Ishikawa (cell line): ENCODE measurements around the gene SLC8A1.

Experiments
- CEBPB ChIP-seq: IDR thresholded peaks from 2 replicates; pipeline ENCODE4 v1.6.1; 2012
- CREB1 ChIP-seq: IDR thresholded peaks from 2 replicates; pipeline ENCODE4 v1.6.1; 2012; ENCODE audit warnings: low read depth
- EGR1 ChIP-seq: IDR thresholded peaks from 2 replicates; pipeline ENCODE4 v1.6.1; 2012
- EP300 ChIP-seq: IDR thresholded peaks from 2 replicates; pipeline ENCODE4 v1.6.1; 2012; ENCODE audit warnings: borderline replicate concordance
- FOXM1 ChIP-seq: IDR thresholded peaks from 2 replicates; pipeline ENCODE4 v1.6.1; 2012; ENCODE audit warnings: low read depth, borderline replicate concordance
- NFIC ChIP-seq: IDR thresholded peaks from 2 replicates; pipeline ENCODE4 v1.6.1; 2012
- RAD21 ChIP-seq: IDR thresholded peaks from 2 replicates; pipeline ENCODE4 v1.6.1; 2012; ENCODE audit warnings: low read depth
- REST ChIP-seq: IDR thresholded peaks from 2 replicates; pipeline ENCODE4 v1.6.1; 2012; ENCODE audit warnings: low read depth, mild to moderate bottlenecking
- TAF1 ChIP-seq: IDR thresholded peaks from 2 replicates; pipeline ENCODE4 v1.6.1; 2012; ENCODE audit warnings: low read depth, mild to moderate bottlenecking
- TCF12 ChIP-seq: IDR thresholded peaks from 2 replicates; pipeline ENCODE4 v1.6.1; 2012; ENCODE audit warnings: low read depth
- TEAD4 ChIP-seq: IDR thresholded peaks from 2 replicates; pipeline ENCODE4 v1.6.1; 2012
- USF1 ChIP-seq: IDR thresholded peaks from 2 replicates; pipeline ENCODE4 v1.6.1; 2012
- YY1 ChIP-seq: IDR thresholded peaks from 2 replicates; pipeline ENCODE4 v1.6.1; 2012; ENCODE audit warnings: low read depth
- ZBTB7A ChIP-seq: IDR thresholded peaks from 2 replicates; pipeline ENCODE4 v1.6.1; 2012; ENCODE audit warnings: low read depth
- TF ChIP-seq, protein P1 (sequence below): IDR thresholded peaks from 2 replicates; pipeline ENCODE4 v1.6.1; 2012

Gene SLC8A1

GRCh38 chr2:40317761-40318160, 134.1 kb downstream of the SLC8A1 start:
- TF ChIP-seq TAF1 (no peak), RAD21 (no peak), FOXM1 (no peak)

- no peak for TF ChIP-seq RAD21
- TF ChIP-seq ZBTB7A, result no peak
- TF ChIP-seq FOXM1, result no peak
- TF ChIP-seq NFIC, result no peak
- no peak for TF ChIP-seq TAF1
- TF ChIP-seq, protein P1, sequence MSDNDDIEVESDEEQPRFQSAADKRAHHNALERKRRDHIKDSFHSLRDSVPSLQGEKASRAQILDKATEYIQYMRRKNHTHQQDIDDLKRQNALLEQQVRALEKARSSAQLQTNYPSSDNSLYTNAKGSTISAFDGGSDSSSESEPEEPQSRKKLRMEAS, result no peak
- no peak for TF ChIP-seq YY1
- no peak for TF ChIP-seq EGR1
- no peak for TF ChIP-seq CEBPB
- no peak for TF ChIP-seq USF1
- TF ChIP-seq TCF12, result no peak
- no peak for TF ChIP-seq CREB1
- TF ChIP-seq REST, result no peak
- no peak for TF ChIP-seq TEAD4
- TF ChIP-seq EP300, result no peak
Observed at GRCh38 chr2:40317046-40317445, 134.8 kb downstream of the SLC8A1 start.

- TF ChIP-seq NFIC (no peak), USF1 (no peak), REST (no peak), EGR1 (no peak), RAD21 (no peak), CEBPB (no peak), TEAD4 (no peak), EP300 (no peak), CREB1 (no peak), TCF12 (no peak), FOXM1 (no peak), TAF1 (no peak), ZBTB7A (no peak), YY1 (no peak)
- TF ChIP-seq, protein P1, result no peak
Observed at GRCh38 chr2:40316620-40317019, 135.3 kb downstream of the SLC8A1 start.

- TF ChIP-seq, protein P1, result no peak
- TF ChIP-seq CEBPB (no peak), EP300 (no peak), REST (no peak), TCF12 (no peak), FOXM1 (no peak), NFIC (no peak), EGR1 (no peak), TAF1 (no peak), USF1 (no peak), ZBTB7A (no peak), CREB1 (no peak), RAD21 (no peak), YY1 (no peak), TEAD4 (no peak)
Observed at GRCh38 chr2:40315683-40316082, 136.2 kb downstream of the SLC8A1 start.
